ENCODE measurements around the gene ERC2. TPM values are rescaled to one million over a fixed set of nuclear protein-coding genes. Genes with fewer than 3 reads are reported as not detected.

Gene ERC2
- polyA plus RNA-seq, 3 donors, result not detected

- H3K27ac Mint-ChIP-seq, result no peak overlapping the region
Observed at GRCh38 chr3:55537129-55537528, 931.1 kb downstream of the ERC2 start.

GRCh38 chr3:55534876-55535275 lies 933.4 kb downstream of the ERC2 start:
- Histone ChIP-seq H3K27ac (ENCODE audit: low read depth in 1 of 2, low read length in 2 of 2) (no peak overlapping the region), H3K9ac (ENCODE audit: insufficient read depth, low read length, poor library complexity, severe bottlenecking) (no peak overlapping the region), H3K4me1 (ENCODE audit: control insufficient read depth in 1 of 2, insufficient read depth in 2 of 2, low read length in 2 of 2) (no peaks in the 10 kb centered on the region), H3K36me3 (replicated peaks in 1 of 2; ENCODE audit: control insufficient read depth in 1 of 2, insufficient read depth in 2 of 2, low read length in 2 of 2) (no peaks in the 10 kb centered on the region), H3K9me3 (replicated peaks in 1 of 2; ENCODE audit: control insufficient read depth in 1 of 2, insufficient read depth in 1 of 2, low read length in 2 of 2) (no peaks in the 10 kb centered on the region), H3K4me3 (replicated peaks in 1 of 3; ENCODE audit: low read depth in 2 of 3, low read length in 3 of 3) (no peak overlapping the region), H3K4me2 (replicated peaks; ENCODE audit: extremely low read depth, low read length, poor library complexity, severe bottlenecking) (no peak overlapping the region), H3K27me3 (ENCODE audit: control insufficient read depth in 2 of 2, insufficient read depth in 2 of 2, low read length in 2 of 2) (no peaks in the 10 kb centered on the region), H4K20me1 (ENCODE audit: insufficient read depth, low read length) (no peaks in the 10 kb centered on the region), H3K79me2 (ENCODE audit: insufficient read depth, low read length) (no peaks in the 10 kb centered on the region), H2AFZ (ENCODE audit: insufficient read depth, low read depth, low read length, poor library complexity, severe bottlenecking) (no peak overlapping the region)
- Mint-ChIP-seq H3K4me1 (no peaks in the 10 kb centered on the region), H3K27ac (peak overlapping the region in 1 of 7 donors; percentile 14), H3K27me3 (ENCODE audit: low read depth in 3 of 3) (peaks cover 0 to 4% (median 2%) of the 10 kb centered on the region in 3 donors), H3K9me3 (peaks cover 0 to 6% (median 3%) of the 10 kb centered on the region in 7 donors), H3K4me3 (no peak overlapping the region), H3K36me3 (no peaks in the 10 kb centered on the region)
- DNase-seq, result no peak
- WGBS (ENCODE audit: insufficient coverage), result 86% methylated on average over 1 of the region's 2 CpGs
- TF ChIP-seq CTCF (IDR thresholded peaks at IDR 0.05), result no peak
- intact Hi-C loops (cut with micrococcal nuclease), result no loop called here

More at GRCh38 chr3:55537129-55537528, 931.1 kb downstream of the ERC2 start:
- Histone ChIP-seq H3K9ac (ENCODE audit: insufficient read depth, low read length, poor library complexity, severe bottlenecking) (no peak overlapping the region), H3K4me2 (replicated peaks; ENCODE audit: extremely low read depth, low read length, poor library complexity, severe bottlenecking) (no peak overlapping the region), H3K9me3 (replicated peaks in 1 of 2; ENCODE audit: control insufficient read depth in 1 of 2, insufficient read depth in 1 of 2, low read length in 2 of 2) (no peaks in the 10 kb centered on the region), H3K27me3 (ENCODE audit: control insufficient read depth in 2 of 2, insufficient read depth in 2 of 2, low read length in 2 of 2) (no peaks in the 10 kb centered on the region), H2AFZ (ENCODE audit: insufficient read depth, low read depth, low read length, poor library complexity, severe bottlenecking) (no peak overlapping the region), H3K4me1 (ENCODE audit: control insufficient read depth in 1 of 2, insufficient read depth in 2 of 2, low read length in 2 of 2) (no peaks in the 10 kb centered on the region), H3K36me3 (replicated peaks in 1 of 2; ENCODE audit: control insufficient read depth in 1 of 2, insufficient read depth in 2 of 2, low read length in 2 of 2) (no peaks in the 10 kb centered on the region), H4K20me1 (ENCODE audit: insufficient read depth, low read length) (no peaks in the 10 kb centered on the region), H3K27ac (ENCODE audit: low read depth in 1 of 2, low read length in 2 of 2) (no peak overlapping the region), H3K79me2 (ENCODE audit: insufficient read depth, low read length) (no peaks in the 10 kb centered on the region), H3K4me3 (replicated peaks in 1 of 3; ENCODE audit: low read depth in 2 of 3, low read length in 3 of 3) (no peak overlapping the region)
- Mint-ChIP-seq H3K9me3 (peaks cover 0 to 8% (median 2%) of the 10 kb centered on the region in 7 donors), H3K27me3 (ENCODE audit: low read depth in 3 of 3) (no peaks in the 10 kb centered on the region), H3K4me3 (no peak overlapping the region), H3K4me1 (no peaks in the 10 kb centered on the region), H3K36me3 (no peaks in the 10 kb centered on the region)
- intact Hi-C loops (cut with micrococcal nuclease), result no loop called here
- WGBS (ENCODE audit: insufficient coverage), result 97% methylated on average over 5 of the region's 7 CpGs
- no peak for DNase-seq
- TF ChIP-seq CTCF (IDR thresholded peaks at IDR 0.05), result no peak

All from CD14-positive monocyte (primary cell).